ENCODE measurements around the gene GRAMD1C. TPM values are rescaled to one million over a fixed set of nuclear protein-coding genes. Genes with fewer than 3 reads are reported as not detected.

The GRAMD1C gene
- 2.6 and 7.8 TPM in 2 replicates for total RNA-seq

DNA sequence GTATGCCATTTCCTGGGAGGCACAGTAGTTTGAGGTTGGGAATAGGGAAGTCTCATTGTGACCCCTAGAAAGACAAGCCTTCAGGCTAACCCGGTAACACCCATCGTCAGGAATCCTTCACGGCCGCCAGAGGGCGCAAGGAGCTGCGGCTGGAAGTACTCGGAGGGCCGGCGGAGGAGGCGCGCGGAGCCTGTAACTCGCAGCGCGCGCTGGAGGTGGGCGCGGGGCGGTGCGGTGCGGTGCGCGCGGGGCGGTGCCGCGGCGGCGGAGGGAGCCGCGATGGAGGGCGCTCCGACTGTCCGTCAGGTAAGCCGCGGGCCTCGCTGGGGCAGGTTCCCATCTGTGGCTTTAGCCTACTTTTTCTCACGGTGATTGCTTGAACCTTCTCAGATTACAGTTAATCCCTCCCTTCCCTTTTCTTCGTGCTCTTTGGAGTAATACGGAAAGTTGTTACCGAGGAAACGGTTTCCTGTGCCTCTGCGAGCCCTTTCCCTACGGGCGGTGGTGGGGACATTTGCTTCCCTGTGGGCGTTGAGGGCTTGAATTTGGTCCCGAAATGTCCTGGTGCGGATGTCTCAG, at the start of gene GRAMD1C:
GRAMD1C (plus strand) TSS at position 158 of the 579 bp plus-strand sequence; CDS start at position 280, 122 bp downstream.

DNA sequence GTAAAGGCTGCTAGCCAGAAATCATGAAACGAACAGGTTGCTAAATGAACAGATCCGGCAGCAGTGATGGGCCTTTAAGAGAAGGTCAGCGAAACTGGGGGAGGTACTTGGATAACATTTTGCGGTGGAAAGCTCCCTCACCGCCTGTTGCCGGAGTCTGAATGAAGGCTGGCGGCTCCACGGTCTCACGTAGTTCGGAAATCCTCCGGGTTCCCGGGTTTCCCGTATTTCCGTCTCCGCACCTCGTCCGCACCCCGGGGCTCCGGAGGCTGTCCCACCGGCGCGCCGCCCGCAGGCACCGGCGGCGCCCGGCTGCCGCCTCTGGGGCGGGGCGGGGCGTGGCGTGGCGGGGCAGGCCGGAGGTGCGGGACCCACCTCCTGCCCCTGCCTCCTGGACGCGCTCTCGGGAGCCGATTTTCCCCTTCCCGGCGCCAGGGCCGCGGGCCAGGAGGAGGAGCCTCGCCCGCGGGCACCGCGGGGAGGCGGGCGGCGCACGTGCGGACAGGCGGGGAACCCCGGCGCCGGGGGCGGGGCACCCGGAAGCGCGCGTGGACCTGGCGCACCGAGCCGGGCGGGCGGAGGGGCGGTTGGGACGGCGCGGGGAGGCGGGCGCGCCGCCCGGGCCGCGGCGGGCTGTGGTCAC, 108.9 kb downstream of the GRAMD1C start, which contains the start of gene ZDHHC23:
ZDHHC23 (plus strand) TSS at position 642 of the 643 bp plus-strand sequence. CDS start 790 bp downstream, outside the sequence.

Other genes starting within 250 kb of the GRAMD1C start
- 5.7 and 8.4 TPM in 2 replicates for gene USF3, start 142.1 kb upstream of the GRAMD1C start, total RNA-seq
- 149 and 151 TPM in 2 replicates for gene NAA50, start 92.5 kb upstream of the GRAMD1C start, total RNA-seq
- 34.0 and 38.8 TPM in 2 replicates for gene ATP6V1A, start 91.8 kb upstream of the GRAMD1C start, total RNA-seq
- 0.87 and 2.4 TPM in 2 replicates for gene ZDHHC23, start 109.2 kb downstream of the GRAMD1C start, total RNA-seq
- 0.91 and 1.8 TPM in 2 replicates for gene CCDC191, start 217.7 kb downstream of the GRAMD1C start, total RNA-seq
- 11.3 and 23.9 TPM in 2 replicates for gene QTRT2, start 217.9 kb downstream of the GRAMD1C start, total RNA-seq